Muscle of leg (tissue), 11 donors: ENCODE measurements around the gene SAG. TPM values are rescaled to one million over a fixed set of nuclear protein-coding genes. Genes with fewer than 3 reads are reported as not detected.

ENCODE experiments used
- DNase-seq: peaks from one replicate; pipeline ENCODE4 v3.0.0; 2013
- H3K27ac ChIP-seq: one replicate; pipeline ENCODE4 v1.5.1; 2013; ENCODE audit warnings: mild to moderate bottlenecking, low read length, control low read depth
- H3K27me3 ChIP-seq: one replicate; pipeline ENCODE4 v1.6.1; 2013; ENCODE audit warnings: low read length; ENCODE audit not compliant: control insufficient read depth, insufficient read depth
- H3K36me3 ChIP-seq: one replicate; pipeline ENCODE4 v1.6.1; 2013; ENCODE audit warnings: low read length; ENCODE audit not compliant: control insufficient read depth, insufficient read depth
- H3K4me1 ChIP-seq: one replicate; pipeline ENCODE4 v1.6.1; 2013; ENCODE audit warnings: low read length; ENCODE audit not compliant: control insufficient read depth, insufficient read depth
- H3K4me3 ChIP-seq: one replicate; pipeline ENCODE4 v1.5.1; 2013; ENCODE audit warnings: low read length, control low read depth
- H3K9me3 ChIP-seq: replicated peaks from 2 replicates; pipeline ENCODE4 v1.6.1; 2013; ENCODE audit warnings: low read depth, low read length; ENCODE audit not compliant: control insufficient read depth
- WGBS: methylation state at CpG from one replicate; pipeline ENCODE4 v1.1.5; 2013; ENCODE audit warnings: missing lambda C conversion rate; ENCODE audit not compliant: insufficient coverage; 5-methylcytosine and 5-hydroxymethylcytosine counted together
- polyA plus RNA-seq, 8 donors: library from polyadenylated mRNA; unstranded; fragments of 120-200 nt; gene quantifications; one replicate each; pipeline versions ENCODE4 v1.2.1 to v1.2.3, GENCODE V29; 2013; ENCODE audit warnings: inconsistent platforms in 1 of 8, low replicate concordance in 1 of 8; ENCODE audit not compliant: insufficient read length in 8 of 8, insufficient read depth in 1 of 8
- total RNA-seq: library from RNA; stranded (reverse); fragments of 120-200 nt; gene quantifications from one replicate; pipeline ENCODE4 v1.2.4, GENCODE V29; 2013

Gene SAG
- total and polyA plus RNA-seq, 9 donors, result 0.04 to 0.39 (median 0.11) TPM; not detected in 1

DNA sequence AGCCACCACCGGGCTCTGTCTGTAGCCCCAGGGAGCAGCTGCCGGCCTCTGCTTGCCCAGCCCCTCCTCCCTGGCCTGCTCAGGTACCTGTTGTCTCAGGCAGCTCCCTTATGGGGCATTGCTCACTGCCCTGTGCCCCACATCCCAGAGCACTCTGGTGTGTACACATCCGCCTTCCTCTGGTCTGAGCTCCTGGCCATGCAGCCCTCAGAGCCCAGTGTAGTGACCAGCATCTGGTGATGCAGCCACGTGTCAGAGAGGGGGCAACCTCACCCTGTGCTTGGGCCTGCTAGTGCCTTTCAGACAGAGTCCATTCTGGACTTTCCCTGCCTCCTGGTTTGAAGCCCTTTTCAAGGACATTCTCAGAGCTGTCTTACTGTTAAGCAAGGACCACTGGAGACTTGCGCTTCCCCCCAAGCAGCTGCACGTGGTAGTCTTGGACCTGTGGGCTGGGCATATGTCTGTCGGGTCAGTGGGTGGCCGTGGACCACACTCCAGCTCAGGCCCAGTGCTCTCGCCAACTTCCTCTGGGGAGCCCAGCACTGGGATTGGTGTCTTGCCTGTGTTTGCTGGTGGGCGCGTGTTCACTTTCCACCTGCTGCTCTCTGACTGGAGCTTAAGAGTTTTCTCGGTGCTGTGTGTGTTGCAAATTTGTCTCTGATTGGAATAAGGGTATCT lies 77.3 kb downstream of the SAG start:
- 67% methylated on average over 10 of the region's 12 CpGs for WGBS
- Histone ChIP-seq H3K4me3 (no peak overlapping the region), H3K27me3 (peaks cover 9% of the 10 kb centered on the region), H3K36me3 (no peaks in the 10 kb centered on the region), H3K9me3 (no peaks in the 10 kb centered on the region), H3K4me1 (peaks cover 49% of the 10 kb centered on the region), H3K27ac (peak overlapping the region; percentile 15)
- no peak for DNase-seq

DNA sequence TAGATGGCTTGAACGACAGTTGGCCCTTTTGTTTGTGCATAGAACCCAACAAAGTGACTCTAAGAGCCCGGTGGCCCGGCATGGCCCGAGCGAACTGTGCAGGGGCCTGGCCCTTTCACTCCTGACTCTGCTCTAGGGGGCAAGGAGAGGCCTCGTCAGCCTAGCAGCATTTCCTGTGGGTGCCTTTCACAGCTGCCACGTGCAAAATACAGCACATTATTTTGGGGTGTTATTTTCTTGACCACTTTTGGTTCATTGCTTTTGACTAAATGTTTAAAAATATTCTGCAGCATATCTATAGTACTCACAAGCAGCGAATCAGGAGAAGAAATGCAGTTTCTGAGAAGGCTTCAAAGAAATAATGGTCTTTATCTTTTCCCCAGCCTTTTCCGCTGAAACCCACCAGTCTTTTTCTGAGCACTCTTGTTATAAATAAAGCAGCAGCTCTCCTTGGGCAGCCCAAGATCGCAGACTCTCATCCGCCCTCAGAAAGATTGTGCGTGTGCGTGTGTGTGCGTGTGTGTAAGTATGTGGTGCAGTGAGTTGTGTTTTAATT lies 78.0 kb downstream of the SAG start:
- Histone ChIP-seq H3K4me1 (peaks cover 52% of the 10 kb centered on the region), H3K36me3 (no peaks in the 10 kb centered on the region), H3K27ac (peak overlapping the region; percentile 96), H3K27me3 (peaks cover 5% of the 10 kb centered on the region), H3K4me3 (no peak overlapping the region), H3K9me3 (no peaks in the 10 kb centered on the region)
- WGBS, result 71% methylated on average over 5 of the region's 14 CpGs
- DNase-seq, result peak; percentile 56

DNA sequence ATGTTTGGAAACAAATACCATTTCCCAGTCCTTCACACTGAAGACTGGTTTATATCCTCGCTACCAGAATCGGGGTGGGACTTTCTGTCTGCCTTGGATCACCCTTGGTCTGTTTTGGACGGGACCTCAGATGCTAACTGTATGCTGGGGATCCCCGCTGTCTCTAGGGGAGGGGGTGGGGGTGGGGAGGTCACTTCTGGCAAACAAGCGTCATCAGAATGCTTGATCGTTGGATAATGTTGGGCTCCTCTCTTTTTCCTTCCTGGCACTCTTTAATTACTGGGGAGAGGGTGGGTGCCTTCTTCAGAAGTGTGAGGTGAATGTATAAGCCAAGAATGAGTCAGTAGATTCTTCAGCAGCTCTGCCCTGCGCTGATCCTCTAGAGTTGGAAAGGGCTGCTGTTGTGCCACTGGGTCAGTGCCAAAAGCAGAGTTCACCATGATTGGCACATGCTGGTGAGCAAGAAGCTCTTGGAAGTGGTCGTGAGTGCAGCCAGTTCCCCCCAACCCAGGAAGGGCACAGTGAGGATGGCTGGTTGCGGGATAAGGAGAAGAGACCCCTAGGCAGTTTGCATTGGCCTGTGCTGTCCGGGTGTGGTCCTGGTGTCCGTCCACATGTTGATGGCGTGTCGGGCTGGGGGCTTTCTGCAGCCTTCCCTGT lies 78.9 kb downstream of the SAG start:
- Histone ChIP-seq H3K4me1 (peaks cover 52% of the 10 kb centered on the region), H3K27ac (peak overlapping the region; percentile 96), H3K36me3 (no peaks in the 10 kb centered on the region), H3K9me3 (no peaks in the 10 kb centered on the region), H3K4me3 (no peak overlapping the region), H3K27me3 (peaks cover 5% of the 10 kb centered on the region)
- DNase-seq, result peak; percentile 45
- WGBS, result 55% methylated on average over 7 of the region's 13 CpGs

DNA sequence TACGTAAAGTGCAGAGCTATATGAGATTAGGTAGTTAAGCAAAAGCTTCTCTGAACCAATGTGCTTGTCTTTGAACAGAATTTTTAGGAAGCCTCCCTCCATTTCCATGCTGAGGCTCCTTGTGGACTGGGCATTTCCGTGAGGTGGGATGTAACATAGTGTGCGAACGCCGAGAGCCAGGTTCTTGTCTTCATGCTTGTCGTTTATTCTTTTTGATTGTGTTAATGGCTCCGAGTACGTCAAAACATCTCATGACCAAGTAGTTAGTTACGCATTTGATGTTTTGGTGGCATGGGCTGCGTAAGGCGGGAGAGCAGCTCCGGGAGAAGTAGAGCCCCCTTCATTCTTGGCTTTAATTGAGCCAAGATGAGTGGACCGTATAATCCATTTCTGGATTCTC lies 79.6 kb downstream of the SAG start:
- Histone ChIP-seq H3K4me1 (peaks cover 52% of the 10 kb centered on the region), H3K4me3 (no peak overlapping the region), H3K27ac (peak overlapping the region; percentile 96), H3K36me3 (no peaks in the 10 kb centered on the region), H3K27me3 (peaks cover 5% of the 10 kb centered on the region), H3K9me3 (no peaks in the 10 kb centered on the region)
- DNase-seq, result no peak
- whole genome bisulfite sequencing, result 51% methylated on average over 12 of the region's 13 CpGs

DNA sequence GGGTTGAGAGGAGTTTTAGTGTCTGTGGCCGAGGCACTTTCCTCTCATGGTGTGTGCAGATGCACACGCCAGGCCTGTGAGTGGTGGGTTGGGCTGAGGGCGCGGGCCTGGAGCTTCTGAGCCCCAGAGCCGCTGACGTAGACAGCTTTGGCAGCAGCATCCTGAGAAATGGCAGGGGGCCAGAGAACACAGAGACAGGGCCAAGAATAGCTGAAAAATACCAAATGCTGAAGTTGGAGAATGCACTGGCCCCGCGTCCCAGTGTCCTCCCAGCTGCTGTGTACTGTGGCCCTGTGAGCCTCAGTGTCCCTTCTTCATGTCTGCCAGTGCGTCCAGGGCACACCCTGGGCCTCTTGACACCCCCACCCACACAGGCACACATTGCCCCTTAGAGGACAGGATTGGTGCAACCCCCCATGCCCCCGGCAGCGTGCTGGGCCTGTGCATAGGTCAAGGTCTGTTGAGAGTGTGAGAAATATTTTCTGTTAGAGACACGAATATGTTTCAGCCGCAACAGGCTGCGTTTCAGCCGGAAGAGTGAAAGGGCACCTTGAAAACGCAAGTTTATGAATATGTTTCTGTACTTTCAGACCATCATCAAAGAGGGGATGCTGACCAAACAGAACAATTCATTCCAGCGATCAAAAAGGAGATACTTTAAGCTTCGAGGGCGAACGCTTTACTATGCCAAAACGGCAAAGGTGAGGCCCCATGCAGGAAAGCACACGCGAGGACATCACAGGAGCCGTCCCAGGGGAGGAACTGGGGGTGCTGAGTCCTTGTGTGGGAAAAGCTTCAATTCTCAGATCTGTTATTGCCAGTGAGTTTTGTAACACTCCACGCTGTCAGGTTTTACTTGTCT lies 80.3 kb downstream of the SAG start:
- H3K36me3 ChIP-seq, result no peaks in the 10 kb centered on the region
- H3K27me3 ChIP-seq, result peaks cover 5% of the 10 kb centered on the region
- no peaks in the 10 kb centered on the region for H3K9me3 ChIP-seq
- peaks cover 52% of the 10 kb centered on the region for H3K4me1 ChIP-seq
- peak overlapping the region; percentile 96 for H3K27ac ChIP-seq
- no peak overlapping the region for H3K4me3 ChIP-seq
- peak; percentile 98 for DNase-seq
- WGBS, result 14% methylated on average over 19 of the region's 25 CpGs

DNA sequence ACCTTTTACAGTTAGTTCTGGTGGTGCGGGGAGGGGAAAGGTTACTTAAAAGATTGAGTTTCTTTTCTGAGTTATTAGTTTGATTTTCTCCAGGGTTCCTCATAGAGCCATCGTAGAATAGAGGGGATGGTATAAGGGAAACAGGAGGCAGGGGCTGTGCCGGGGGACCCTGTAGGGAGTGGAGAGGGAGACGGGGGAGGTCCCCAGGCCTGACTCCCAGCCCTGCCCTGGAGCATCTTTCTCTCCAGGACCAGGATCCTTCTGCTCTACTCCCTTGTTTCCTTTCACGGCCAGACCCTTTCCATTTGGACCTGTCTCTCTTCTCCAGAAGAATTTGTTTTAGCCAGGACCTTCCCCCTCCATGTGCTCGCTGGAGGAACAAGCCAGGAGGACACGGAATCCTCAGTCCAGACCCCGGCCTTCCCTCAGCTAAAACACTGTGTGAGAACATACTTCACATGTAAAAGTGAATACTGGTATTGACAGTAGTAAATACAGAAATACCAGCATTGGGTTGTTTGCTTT lies 82.0 kb downstream of the SAG start:
- WGBS, result no CpG with 5 or more reads among the region's 8 CpGs
- no peak overlapping the region for H3K4me3 ChIP-seq
- H3K36me3 ChIP-seq, result no peaks in the 10 kb centered on the region
- H3K4me1 ChIP-seq, result peaks cover 47% of the 10 kb centered on the region
- DNase-seq, result peak; percentile 37
- peak overlapping the region; percentile 42 for H3K27ac ChIP-seq
- peaks cover 3% of the 10 kb centered on the region for H3K27me3 ChIP-seq
- H3K9me3 ChIP-seq, result no peaks in the 10 kb centered on the region

DNA sequence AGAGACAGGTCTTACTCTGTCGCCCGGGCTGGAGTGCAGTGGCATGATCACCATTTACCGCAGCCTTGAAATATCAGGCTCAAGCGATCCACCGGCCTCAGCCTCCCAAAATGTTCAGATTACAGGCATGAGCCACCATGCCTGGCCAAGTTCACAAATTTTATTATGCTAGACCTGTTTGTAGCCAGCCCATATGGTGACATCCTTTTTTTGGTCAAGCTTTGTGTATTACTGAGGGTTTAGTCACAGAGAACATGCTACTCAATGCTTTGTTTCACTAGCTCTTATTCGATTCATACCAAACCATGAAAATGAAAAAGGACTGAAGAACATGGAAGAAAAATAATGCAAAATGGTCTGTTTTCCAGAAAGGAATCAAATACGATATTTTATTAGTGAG lies 88.1 kb downstream of the SAG start:
- Histone ChIP-seq H3K4me3 (no peak overlapping the region), H3K27ac (no peak overlapping the region), H3K4me1 (no peaks in the 10 kb centered on the region), H3K36me3 (peaks cover 6% of the 10 kb centered on the region), H3K9me3 (no peaks in the 10 kb centered on the region), H3K27me3 (no peaks in the 10 kb centered on the region)
- 98% methylated on average over 4 of the region's 7 CpGs for WGBS
- no peak for DNase-seq

Other genes with a start within 250 kb of the SAG start
- gene INPP5D, start 247.5 kb upstream of the SAG start, total RNA-seq, result 4.3 TPM
- 1 to 10 TPM; 5.8 to 9.8 (median 6.3) TPM for gene INPP5D, start 247.5 kb upstream of the SAG start, polyA plus RNA-seq
- 18.5 TPM for gene ATG16L1, start 56.1 kb upstream of the SAG start, total RNA-seq
- 10 to 100 TPM; 12.8 to 19.0 (median 15.5) TPM for gene ATG16L1, start 56.1 kb upstream of the SAG start, polyA plus RNA-seq
- 14.7 TPM for gene DGKD, start 46.7 kb downstream of the SAG start, total RNA-seq
- gene DGKD, start 46.7 kb downstream of the SAG start, polyA plus RNA-seq, result 10 to 100 TPM; 17.8 to 30.3 (median 22.6) TPM